Activated CD4-positive, alpha-beta T cell treated with anti-CD3 and anti-CD28 coated beads for 48 hours (primary cell): ENCODE results near the gene CASKIN2.
A peak's percentile ranks its signal among the peaks of the same experiment; 100 is the strongest.

Experiments
- DNase-seq: peaks from one replicate; pipeline ENCODE4 v3.0.0-alpha.2; 2020

CASKIN2 gene

DNA sequence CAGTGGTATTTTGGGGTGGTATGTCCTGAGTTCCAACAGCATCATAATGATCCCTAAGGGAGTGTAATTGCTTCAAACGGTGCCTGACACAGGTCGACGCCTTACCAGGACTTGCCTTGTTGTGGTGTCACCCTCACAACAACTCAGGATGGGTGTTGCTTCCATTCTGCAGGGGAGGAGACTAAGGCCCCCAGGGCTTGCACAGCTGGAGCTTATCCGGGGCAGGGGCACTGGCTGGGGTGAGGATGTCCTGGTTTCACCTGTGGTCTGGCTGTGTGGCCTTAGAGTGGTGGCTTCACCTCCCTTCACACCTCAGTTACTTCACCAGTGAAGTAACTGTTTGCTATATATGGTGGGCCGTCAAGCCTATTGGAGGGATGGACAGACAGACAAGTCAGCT, 33.5 kb upstream of the CASKIN2 start:
- no peak for DNase-seq

DNA sequence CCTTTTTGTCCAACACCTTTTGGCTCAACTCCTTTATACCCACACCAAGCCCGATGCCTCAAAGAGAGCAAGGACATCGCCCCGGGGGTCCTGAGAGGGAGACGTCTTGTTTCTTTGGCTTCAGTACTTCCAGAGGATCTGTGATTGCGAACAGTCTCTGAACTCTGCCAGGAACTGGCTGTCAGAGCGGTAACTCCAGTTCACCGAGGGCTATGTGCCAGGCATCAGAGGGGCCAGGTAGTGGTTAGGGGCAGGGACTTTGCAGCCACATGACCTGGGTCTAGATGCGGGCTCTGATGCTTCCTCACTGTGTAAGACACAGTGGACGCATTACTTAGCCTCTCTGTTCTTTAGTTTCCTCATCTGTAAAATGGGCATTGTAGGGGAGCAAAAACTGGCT, 31.8 kb upstream of the CASKIN2 start:
- DNase-seq: no peak

DNA sequence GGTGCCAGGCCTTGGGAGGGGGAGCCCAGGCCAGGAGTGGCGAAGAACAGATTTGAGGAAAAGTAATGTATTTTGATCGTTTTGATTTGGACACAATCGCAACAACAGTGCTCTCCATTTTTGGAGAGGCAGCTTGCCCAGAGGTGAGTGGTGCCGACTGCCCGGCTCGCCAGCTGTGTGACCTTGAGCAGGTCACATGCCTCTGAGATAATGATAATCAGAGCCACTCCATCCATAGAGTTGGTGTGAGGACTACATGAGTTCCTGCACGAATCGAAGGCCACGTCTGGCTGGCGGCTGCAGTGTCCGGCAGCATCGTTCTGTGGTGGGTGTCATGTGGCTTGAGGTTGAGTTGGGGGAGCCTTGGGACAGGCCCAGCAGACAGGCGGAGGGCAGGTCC, 30.8 kb upstream of the CASKIN2 start:
- DNase-seq: no peak

DNA sequence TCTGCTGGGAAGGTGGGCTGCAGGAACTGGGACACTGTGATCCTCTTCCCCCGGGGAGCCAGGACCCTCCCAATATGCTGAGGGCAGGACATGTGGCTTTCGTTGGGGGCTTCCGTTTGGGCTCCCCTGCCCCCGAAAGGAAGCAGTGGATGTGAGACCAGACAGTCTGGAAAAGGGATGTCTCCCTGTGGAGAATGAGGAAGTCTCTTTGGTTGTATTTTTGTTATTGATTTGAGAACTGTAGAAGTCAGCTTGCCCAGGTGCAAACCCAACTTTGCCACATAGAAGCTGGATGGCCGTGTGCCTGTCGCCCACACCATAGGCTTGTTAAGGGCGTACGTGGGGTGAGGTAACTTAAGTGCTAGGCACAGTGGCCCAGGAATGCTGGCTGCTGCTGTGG, 28.9 kb upstream of the CASKIN2 start:
- no peak for DNase-seq

DNA sequence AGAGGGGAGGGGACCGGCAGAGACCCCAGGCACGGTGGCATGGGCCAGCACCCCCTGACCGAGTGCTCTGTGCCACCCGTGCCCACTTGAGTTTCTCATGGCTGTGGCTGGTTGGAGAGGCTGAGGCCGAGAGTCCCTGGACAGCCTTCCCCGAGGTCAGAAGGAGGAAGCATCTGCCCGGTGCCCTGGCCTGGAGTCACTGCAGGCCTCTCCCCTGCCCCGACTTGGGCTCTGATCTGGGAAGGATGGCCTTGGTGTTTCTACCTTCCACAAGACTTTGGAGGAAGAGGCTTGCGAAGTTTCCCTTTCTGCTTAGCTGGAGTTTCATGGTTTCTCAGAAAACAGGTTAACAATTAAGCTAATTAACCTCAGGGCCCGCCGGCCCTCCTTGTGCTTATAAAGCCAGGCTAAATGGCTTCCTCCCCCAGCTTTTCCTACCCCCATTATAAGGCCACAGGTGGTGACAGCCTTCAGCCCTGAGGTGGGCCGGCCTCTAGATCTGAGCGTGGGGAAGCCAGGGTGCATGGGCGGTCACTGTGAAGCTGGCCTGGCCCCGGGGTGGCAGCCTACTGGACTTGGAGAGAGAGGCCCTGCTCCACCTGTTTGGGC, 27.5 kb upstream of the CASKIN2 start:
- no peak for DNase-seq

DNA sequence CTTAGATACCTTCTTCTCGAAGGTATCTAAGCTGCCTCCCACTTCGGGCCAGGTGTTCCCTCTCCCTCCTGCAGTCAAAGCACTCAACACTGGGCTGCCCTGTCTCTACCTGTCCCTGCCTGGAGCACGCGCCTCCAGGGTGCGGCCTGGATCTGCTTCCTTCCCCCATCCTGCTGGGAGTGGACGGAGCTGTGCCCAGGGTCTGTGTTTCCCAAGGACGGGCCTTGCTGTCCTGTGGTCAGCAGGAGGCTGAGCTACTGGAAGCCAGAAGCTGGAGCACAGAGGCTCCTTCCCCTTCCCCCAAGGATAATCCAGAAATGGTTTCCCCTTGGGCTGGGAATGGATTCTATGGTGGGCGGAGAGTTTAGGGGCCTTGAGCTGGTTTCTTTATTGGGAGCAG, 26.9 kb upstream of the CASKIN2 start:
- no peak for DNase-seq

DNA sequence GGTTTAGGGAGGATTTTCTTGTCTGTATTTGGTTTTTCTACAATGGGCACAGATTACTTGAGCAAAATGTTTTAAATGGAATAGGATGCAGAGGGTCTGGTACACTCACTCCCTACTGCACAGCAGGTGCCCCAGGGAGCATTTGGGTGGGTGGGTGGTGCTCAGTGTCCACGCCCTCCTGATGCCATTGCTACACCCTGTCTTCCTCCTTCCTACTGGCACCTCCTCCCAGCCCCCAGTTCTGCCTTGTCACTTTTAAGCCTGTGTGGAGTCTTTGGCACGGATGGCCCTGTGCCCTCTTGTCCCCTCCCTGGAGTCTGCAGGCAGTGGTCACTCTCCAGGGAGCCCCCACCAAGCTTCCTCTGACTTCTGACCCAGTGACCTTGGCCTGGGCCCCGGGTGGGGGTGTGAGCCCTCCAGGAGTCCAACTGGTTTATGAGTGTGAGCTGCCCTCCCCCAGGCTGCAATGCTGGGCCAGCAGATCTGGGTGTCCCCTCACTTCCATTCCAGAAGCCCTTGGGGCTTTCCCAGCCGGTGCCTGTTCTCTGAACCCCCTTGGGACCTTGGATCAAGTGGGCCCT, 25.7 kb upstream of the CASKIN2 start:
- no peak for DNase-seq

DNA sequence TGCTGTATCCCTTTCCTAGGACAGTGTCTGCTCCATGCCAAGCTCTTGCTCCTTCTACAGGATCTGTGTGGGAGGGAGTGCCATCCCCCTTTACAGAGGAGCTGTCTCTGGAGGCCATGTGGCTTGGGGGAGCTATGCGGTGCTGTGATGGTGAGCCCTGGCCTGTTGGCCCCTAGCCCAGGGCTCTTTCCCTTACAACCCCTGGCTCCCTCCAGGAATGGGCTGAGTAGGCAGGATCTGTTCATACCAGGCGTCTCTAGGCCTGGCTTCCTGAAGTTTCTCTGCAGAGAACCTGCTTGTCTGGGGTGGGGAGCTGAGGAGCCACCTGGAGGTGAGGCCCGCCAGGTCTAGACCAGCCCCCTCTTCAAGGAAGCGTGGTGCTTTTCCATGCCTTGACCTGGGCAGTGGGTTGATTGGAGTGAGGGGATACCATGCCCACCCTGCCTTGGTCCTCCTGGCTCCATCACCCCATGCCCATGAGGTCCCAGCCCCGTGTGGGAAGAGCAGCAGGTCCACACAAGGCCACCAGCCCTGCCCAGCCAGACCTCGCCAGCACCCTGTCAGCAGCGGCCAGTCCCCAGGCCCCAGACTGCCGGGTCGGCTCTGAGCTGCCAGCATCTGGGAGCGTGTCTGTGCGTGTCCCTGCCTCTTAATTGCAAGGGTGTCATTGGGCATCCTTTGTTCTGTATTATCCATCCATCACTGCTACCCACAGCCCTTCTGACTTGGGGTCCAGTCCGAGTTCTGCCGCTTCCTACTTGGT, 24.8 kb upstream of the CASKIN2 start:
- no peak for DNase-seq

DNA sequence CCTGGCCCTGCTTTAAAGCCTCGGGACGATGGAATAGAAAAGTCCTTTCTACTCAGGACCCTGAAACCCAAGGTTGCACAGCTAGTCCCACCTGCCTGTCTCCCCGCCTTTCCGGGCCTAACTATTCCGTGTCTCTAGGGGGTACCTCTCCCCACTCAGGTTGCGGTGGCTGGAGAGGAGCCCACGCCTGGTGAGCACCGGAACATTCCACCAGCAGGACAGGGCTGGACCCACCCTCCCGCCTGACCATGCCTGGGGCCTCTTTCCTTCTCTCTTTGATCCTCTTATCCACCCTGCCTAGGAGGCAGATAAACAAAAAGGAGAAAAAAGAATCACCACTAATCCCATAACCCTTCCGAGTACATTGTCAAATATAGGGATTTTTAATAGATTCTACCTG, 21.0 kb upstream of the CASKIN2 start:
- no peak for DNase-seq

DNA sequence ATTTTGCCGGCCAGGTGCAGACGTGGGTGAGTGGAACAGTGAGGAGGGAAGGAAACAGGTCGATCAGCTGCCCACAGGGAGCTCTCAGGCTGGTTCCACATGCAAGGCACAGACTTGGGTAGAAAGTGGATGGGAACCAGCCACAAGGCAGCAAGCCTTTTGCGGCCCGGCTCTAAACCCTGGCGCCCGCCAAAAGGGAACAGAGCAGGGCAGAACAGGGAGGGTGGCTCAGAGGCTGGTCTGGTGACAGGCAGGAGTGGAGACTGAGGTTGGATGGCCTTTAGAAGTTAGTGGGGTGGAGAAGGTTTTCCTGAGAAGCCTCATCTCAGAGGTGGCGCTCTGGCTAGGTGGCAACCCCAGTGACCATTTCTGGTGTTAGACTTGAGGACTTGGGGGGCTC, 20.5 kb upstream of the CASKIN2 start:
- no peak for DNase-seq

DNA sequence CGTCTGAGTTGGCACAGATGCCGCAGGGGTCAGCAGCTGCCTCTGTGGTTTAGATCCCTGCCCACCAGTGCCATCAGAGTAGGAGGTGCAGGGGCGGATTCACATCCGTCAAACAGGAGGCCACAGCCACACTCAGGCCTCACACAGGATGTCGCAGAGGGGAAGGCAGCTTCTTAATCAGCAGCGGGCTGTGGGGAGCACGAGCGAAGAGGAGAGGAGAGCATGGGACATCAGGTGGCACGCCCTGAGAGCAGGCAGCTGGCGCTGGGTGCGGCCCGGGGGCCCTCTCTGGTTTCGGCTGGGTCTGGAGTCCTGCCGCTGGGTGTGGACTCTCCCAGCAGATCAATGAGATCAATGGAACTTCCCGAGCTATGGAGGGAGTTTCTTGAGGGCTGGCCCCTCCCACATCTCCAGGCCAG, 19.8 kb upstream of the CASKIN2 start:
- DNase-seq: peak; percentile 70

DNA sequence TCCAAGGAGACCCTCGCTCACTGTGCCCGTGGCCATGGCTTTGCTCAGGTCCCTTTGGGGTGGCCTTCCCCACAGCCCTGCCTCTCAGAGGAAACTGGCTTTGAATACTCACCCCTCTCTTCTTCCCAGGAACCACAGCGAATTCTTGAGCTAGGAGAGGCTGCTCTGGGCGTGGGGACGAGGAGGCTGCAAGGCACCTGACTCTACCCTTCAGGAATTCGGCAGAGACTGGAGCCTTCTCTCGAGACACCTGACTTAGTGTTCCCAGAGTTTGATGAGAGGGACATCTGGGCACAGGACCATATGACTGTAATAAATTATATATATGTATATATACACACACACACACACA, 16.4 kb upstream of the CASKIN2 start:
- DNase-seq: no peak

DNA sequence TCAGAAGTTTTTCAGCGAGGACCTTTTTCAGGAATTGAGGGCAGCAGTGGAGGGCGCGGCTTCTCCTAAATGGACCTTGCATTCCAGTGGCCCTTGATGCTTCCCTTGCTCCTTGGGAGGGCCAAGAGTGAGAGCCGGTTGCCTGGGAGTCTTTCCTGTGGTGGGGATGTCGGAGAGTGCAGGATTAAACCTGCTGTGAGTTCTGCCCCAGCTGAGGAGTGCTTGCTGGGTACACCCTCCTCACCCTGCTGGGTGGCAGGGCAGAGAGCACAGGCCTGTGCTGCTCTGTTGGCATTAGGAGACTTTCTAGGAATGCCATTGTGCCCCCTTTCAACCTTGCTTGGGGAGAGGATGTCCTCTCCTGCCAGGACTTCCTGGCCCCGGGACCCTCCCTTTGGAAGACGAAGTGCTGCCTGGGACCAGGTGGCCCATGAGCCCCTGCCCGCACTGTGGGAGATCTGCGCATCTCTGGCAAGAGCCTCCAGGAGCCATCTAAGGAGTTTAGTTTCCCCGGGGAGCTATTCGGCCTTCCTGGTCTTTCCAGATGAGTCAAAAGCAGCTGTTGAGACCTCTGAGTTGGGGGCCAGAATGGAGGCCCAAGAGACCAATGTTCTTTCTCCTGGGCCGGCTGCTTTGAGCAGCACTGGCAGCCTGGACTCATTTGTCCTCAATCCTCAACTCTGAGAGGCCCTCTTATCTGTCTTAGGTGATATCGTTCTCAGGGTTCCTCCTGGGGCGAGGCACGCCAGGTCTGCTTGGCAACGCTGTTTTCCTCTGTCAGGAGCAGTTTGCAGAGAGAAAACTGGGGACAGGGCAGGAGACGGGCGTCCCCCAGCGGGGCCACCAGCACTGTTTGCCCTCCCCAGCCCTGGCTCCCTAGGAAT, 15.7 kb upstream of the CASKIN2 start:
- DNase-seq: no peak

DNA sequence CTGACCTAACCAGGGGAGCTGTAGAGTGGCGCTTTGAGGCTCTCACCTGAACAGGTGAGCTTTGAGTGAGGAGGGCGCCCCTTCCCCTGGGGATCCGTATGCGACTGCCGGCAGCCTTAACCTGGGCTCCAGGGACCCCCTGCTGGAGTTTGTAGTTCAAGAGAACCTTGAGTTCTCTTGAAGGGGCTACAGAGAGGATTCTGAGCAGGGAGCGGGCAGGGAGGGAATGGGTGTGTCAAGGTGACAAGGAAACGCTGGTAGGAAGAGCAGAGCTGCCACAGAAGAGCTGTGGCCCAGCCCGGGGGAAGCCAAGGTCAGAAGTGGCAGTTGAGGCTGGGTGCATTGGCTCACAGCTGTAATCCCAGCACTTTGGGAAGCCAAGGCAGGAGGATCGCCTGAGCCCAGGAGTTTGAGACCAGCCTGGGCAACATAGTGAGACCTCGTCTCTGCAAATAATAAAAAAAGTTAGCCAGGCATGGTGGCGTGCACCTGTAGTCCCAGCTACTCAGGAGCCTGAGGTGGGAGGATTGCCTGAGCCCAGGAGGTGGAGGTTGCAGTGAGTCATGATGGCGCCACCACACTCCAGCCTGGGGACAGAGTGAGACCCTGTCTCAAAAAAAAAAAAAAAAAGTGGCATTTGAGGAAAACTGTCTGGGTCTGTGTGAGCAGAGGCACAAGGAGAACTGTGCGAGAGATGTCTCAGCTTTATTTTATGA, 11.4 kb upstream of the CASKIN2 start:
- no peak for DNase-seq

DNA sequence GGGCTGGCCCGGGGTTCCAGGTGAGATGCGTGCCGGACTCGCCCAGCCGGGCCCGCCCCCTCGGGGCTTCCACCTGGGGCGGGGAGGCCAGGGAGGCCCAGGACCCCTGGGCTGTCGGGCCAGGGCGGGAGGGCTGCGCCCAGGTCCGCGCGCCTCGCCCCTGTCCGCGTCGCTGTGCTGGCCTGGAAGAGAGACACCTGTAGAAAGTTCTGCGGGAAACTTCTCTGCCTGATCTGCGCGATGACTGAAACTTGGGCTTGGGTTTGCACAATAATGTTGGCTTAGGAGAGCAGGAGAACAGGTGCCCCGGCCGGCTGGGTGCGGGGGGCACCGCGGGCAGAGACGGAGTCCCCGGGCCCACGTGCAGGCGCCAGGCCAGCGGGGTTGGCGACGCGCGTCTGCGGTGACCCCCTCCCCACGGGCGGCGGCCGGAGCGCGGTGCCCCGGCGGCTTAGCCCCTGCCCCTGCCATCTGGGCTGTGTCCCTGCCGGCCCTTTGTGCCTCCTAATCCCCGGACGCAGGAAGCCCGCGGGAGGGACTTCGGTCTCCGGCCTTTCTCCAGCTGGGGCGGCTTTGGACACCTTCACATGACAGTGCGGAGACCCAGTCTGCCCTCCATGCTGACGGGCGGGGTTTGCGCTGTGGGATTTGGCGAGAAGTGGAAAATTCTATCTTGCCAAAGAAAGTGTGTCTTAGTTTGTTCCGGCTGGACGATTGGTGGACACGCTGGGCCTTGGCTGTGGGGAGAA, 10.6 kb upstream of the CASKIN2 start:
- DNase-seq: no peak

DNA sequence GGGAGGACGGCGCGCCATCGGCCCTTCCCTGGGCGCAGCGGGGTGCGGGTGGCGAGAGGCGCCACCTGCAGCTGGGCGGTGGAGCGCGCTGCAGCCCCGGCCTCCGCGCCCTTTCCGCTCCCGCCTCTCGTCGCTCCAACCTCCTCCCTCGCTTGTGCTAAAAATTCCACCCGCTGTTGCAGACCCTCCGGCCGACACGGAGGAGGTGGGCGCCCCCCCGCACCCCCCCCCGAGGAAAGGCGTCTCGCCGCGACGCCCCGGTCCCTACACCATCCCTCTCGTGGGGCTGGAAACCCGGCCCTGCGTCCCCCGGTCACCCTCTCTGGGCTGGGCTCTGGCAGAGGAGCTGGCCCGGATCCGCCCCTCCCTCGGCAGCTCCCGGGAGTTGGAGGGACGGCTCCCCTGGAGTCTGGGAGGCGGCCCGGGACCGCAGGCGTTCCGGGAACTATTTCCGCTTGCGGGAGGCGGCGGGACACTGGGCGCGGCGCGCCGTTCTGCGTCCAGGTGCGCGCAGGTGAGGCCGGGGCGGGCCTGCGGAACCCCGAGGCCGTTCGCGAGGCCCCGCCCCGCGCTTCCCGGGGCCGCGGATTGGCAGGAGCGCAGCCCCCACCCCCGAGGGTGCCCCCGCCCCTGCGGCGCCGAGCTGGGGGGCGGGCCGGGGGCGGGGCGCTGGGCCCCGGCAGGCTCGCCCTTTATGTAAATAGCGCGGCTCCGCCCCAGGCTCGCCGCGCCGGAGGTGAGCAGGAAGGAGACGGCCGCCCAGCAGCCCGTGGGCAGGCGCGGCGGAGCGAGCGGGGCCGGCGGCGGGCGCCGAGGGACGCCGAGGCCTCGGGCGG, 9.9 kb upstream of the CASKIN2 start, which contains the start of gene LLGL2:
LLGL2 (plus strand) TSS at position 728 of the 836 bp plus-strand sequence. CDS start 17,730 bp downstream, outside the sequence.
- peak; percentile 77 for DNase-seq

DNA sequence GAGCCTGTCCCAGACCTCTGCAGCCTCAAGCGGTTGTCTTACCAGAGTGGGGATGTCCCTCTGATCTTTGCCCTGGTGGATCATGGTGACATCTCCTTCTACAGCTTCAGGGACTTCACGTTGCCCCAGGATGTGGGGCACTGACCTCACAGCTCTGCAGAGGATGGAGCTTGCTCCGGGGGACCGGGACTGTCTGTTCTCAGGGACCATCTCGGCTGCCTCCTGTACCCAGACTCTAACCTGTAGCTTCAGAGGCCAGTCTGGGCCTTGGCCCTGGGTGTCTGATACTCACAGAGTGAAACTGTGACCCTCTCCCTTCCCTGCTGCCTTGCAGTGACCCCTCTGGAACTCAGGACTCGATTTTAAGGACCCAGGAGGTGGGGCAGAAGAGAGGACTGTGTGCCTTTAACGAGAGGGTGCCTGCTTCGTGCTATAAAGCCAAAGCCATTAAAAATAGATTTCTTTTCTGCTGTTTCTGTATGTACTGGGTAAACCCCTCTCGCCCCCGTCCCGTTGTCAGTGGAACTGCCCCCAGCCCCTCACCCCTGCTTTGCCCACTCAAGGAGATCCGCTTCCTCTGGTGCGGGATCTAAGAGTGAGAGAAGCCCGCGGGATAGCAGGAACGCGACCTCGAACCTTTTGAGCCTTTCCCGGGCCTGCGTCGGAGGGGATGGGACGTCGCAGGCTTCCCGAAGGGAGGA, 9.1 kb upstream of the CASKIN2 start:
- DNase-seq: no peak

DNA sequence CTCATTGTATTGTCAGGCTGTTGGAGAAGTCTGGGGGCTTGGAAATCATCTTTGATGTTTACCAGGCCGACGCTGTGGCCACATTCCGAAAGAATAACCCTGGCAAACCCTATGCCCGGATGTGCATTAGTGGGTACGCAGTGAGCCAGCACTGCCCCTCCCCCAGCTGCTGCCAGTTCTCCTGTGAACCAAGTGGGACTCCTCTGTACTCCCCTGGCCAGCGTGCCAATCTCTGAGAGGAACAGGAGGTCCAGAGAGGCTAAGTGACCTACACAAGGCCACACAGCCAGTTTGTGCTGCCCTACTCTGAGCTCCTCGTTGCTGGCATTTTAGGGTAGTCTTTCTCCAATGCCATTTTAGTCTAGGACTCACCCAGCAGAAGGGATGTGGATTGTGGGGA, 8.3 kb upstream of the CASKIN2 start:
- no peak for DNase-seq

DNA sequence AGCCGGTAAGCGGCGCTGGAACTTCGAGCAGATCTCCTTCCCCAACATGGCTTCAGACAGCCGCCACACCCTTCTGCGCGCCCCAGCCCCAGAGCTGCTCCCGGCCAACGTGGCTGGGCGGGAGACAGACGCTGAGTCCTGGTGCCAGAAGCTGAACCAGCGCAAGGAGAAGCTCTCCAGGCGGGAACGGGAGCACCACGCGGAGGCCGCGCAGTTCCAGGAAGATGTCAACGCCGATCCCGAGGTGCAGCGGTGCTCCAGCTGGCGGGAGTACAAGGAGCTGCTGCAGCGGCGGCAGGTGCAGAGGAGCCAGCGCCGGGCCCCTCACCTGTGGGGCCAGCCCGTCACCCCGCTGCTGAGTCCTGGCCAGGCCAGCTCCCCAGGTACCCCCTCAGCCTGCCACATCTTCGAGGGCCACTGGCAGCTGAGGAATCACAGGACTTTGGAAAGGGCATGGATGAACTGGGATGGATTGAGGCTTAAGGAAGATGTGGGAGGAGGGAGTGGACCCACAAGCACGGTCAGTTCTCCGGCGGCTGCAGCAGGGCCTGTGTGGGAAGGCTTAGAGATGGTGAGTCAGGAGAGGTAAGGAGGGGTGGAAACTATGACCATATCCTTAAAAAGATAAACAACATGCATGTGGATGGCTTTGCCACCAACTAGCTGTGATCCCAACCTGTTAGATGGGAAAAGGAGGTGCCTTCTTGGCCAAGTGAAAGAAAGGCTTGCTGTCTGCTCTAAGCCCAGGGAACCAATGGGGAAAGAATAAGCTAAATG, 6.8 kb upstream of the CASKIN2 start:
- no peak for DNase-seq

DNA sequence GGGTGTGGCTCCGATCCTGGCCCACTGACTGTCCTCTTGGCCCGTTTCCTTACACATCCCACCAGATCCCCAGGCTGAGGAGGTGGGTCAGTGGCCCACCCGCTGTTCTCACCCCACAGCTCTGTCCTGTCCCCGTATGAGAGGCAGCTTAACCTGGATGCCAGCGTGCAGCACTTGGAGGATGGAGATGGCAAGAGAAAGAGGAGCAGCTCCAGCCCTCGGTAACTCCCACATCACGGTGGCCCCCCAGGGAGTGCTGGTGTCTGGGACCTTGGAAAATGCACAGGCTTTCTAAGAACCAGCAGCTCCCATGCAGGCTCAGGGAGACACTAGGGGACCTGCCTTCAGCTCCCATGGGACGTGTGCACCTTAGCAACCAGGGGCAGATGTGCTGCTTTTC, 6.0 kb upstream of the CASKIN2 start:
- DNase-seq: no peak
